Upper lobe of left lung (tissue), 4 donors: Measurements from ENCODE around the gene ATP13A1.

Experiments
- EP300 ChIP-seq, 4 donors: sonication (generic); formaldehyde crosslinking; IDR thresholded peaks; one replicate each; pipeline ENCODE4 v1.5.1; 2017; ENCODE audit warnings: antibody characterized with exemption in 4 of 4, control low read depth in 2 of 4
- TF ChIP-seq, protein P1 (sequence below), 6 experiments: fragments of 450-650 bp in 4 of 6; fragments of 200-600 bp in 2 of 6; sonication (generic) in 2 of 6; IDR thresholded peaks; one replicate each; pipeline ENCODE4 v1.5.1; 2016 to 2019; ENCODE audit warnings: antibody characterized with exemption in 6 of 6

DNA sequence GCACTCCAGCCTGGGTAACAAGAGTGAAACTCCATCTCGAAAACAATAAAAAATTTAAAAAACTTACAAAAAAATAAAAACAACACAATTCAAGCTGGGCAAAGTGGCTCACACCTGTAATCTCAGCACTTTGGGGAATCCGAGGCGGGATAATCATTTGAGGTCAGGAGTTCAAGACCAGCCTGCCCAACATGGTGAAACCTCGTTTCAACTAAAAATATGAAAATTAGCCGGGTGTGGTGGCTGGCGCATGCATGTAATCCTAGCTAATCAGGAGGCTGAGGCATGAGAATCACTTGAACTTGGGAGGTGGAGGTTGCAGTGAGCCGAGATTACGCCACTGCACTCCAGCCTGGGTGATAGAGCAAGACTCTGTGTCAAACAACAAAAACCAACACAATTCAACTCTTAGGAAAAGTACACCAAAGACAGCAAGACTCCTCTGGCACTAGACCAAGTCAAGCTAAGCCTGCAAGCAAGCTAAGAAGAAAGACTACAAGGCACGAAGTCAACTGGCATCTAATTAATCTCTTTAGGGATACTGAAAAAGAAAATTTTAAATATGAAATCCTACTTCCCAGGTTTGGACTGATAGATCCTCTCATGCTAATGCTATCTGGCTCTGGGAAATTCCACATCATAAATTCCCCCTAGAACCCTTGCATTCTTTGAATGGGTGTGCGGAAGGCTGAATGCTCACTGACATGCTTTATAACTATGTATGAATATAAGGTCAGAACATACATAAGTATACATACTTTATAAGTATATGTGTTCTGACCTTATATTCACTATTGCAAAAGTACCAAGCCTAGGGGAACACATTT, 52.9 kb downstream of the ATP13A1 start:
- TF ChIP-seq EP300 (IDR thresholded peaks at IDR 0.05), result no peak
- TF ChIP-seq, protein P1, sequence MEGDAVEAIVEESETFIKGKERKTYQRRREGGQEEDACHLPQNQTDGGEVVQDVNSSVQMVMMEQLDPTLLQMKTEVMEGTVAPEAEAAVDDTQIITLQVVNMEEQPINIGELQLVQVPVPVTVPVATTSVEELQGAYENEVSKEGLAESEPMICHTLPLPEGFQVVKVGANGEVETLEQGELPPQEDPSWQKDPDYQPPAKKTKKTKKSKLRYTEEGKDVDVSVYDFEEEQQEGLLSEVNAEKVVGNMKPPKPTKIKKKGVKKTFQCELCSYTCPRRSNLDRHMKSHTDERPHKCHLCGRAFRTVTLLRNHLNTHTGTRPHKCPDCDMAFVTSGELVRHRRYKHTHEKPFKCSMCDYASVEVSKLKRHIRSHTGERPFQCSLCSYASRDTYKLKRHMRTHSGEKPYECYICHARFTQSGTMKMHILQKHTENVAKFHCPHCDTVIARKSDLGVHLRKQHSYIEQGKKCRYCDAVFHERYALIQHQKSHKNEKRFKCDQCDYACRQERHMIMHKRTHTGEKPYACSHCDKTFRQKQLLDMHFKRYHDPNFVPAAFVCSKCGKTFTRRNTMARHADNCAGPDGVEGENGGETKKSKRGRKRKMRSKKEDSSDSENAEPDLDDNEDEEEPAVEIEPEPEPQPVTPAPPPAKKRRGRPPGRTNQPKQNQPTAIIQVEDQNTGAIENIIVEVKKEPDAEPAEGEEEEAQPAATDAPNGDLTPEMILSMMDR (IDR thresholded peaks at IDR 0.05), result no peak
